ENCODE data around the gene TINCR.

Gene TINCR

GRCh38 chr19:5591476-5591875 lies 23.7 kb upstream of the TINCR start:
- H3K4me2 ChIP-seq = no peak overlapping the region
- peaks cover 48 to 100% (median 97%) of the 10 kb centered on the region in 11 experiments for H4K20me1 ChIP-seq
- no peak overlapping the region for H3K4me3 ChIP-seq
- H3K36me3 ChIP-seq = peaks cover 99 to 100% (median 100%) of the 10 kb centered on the region in 11 experiments
- no peak overlapping the region for H3K9ac ChIP-seq
- peaks cover 13 to 42% (median 35%) of the 10 kb centered on the region in 10 experiments for H3K4me1 ChIP-seq
- TF ChIP-seq Cebpa-rat (IDR thresholded peaks at IDR 0.05) = no peak
- H3K27me3 ChIP-seq = no peaks in the 10 kb centered on the region
- H3K9me3 ChIP-seq (replicated peaks in 1 of 11) = no peaks in the 10 kb centered on the region
- H3K27ac ChIP-seq = no peak overlapping the region

- no peak overlapping the region for H3K27ac ChIP-seq
- H3K27me3 ChIP-seq = no peaks in the 10 kb centered on the region
- no peaks in the 10 kb centered on the region for H3K9me3 ChIP-seq (replicated peaks in 1 of 11)
- no peak overlapping the region for H3K4me2 ChIP-seq
- H3K4me3 ChIP-seq = no peak overlapping the region
- H3K4me1 ChIP-seq = peaks cover 19 to 42% (median 35%) of the 10 kb centered on the region in 10 experiments
- peaks cover 92 to 98% (median 94%) of the 10 kb centered on the region in 11 experiments for H3K36me3 ChIP-seq
- no peak for TF ChIP-seq Cebpa-rat (IDR thresholded peaks at IDR 0.05)
- H3K9ac ChIP-seq = no peak overlapping the region
- peaks cover 47 to 100% (median 97%) of the 10 kb centered on the region in 11 experiments for H4K20me1 ChIP-seq
These were observed 23.1 kb upstream of the TINCR start for GRCh38 chr19:5590865-5591154.

- H3K27me3 ChIP-seq = no peaks in the 10 kb centered on the region
- no peak overlapping the region for H3K27ac ChIP-seq
- no peak overlapping the region for H3K4me2 ChIP-seq
- peaks cover 87 to 93% (median 89%) of the 10 kb centered on the region in 11 experiments for H3K36me3 ChIP-seq
- H4K20me1 ChIP-seq = peaks cover 42 to 100% (median 97%) of the 10 kb centered on the region in 11 experiments
- H3K4me1 ChIP-seq = peaks cover 24 to 42% (median 35%) of the 10 kb centered on the region in 10 experiments
- H3K4me3 ChIP-seq = no peak overlapping the region
- no peaks in the 10 kb centered on the region for H3K9me3 ChIP-seq (replicated peaks in 1 of 11)
- TF ChIP-seq Cebpa-rat (IDR thresholded peaks at IDR 0.05) = no peak
- no peak overlapping the region; a peak in 1 of 22 replicates for H3K9ac ChIP-seq
These were observed 22.6 kb upstream of the TINCR start for GRCh38 chr19:5590151-5590864.

GRCh38 chr19:5588906-5589676 lies 21.3 kb upstream of the TINCR start:
- Histone ChIP-seq H3K4me3 (no peak overlapping the region), H3K27me3 (no peaks in the 10 kb centered on the region), H3K9ac (peak overlapping the region in 1 of 11 experiments; percentile 5; a peak in 1 of 22 replicates), H3K9me3 (replicated peaks in 1 of 11) (no peaks in the 10 kb centered on the region), H3K4me2 (no peak overlapping the region), H3K4me1 (peaks cover 27 to 48% (median 39%) of the 10 kb centered on the region in 10 experiments), H3K36me3 (peaks cover 75 to 87% (median 81%) of the 10 kb centered on the region in 11 experiments), H3K27ac (no peak overlapping the region), H4K20me1 (peaks cover 30 to 100% (median 90%) of the 10 kb centered on the region in 11 experiments)
- TF ChIP-seq Cebpa-rat (IDR thresholded peaks at IDR 0.05) = no peak

- Histone ChIP-seq H4K20me1 (peaks cover 25 to 100% (median 88%) of the 10 kb centered on the region in 11 experiments), H3K36me3 (peaks cover 71 to 87% (median 80%) of the 10 kb centered on the region in 11 experiments), H3K4me1 (peaks cover 27 to 55% (median 45%) of the 10 kb centered on the region in 10 experiments), H3K27ac (no peak overlapping the region), H3K27me3 (no peaks in the 10 kb centered on the region), H3K4me2 (no peak overlapping the region), H3K9ac (no peak overlapping the region), H3K9me3 (replicated peaks in 1 of 11) (no peaks in the 10 kb centered on the region), H3K4me3 (no peak overlapping the region)
- no peak for TF ChIP-seq Cebpa-rat (IDR thresholded peaks at IDR 0.05)
These were observed 20.7 kb upstream of the TINCR start for GRCh38 chr19:5588441-5588840.

- H3K4me1 ChIP-seq = peaks cover 27 to 63% (median 53%) of the 10 kb centered on the region in 10 experiments
- no peaks in the 10 kb centered on the region for H3K27me3 ChIP-seq
- peak overlapping the region in 9 of 11 experiments; percentile 23 to 97 (median 86); a peak in 10 of 22 replicates for H3K4me2 ChIP-seq
- no peak for TF ChIP-seq Cebpa-rat (IDR thresholded peaks at IDR 0.05)
- no peak overlapping the region for H3K4me3 ChIP-seq
- no peaks in the 10 kb centered on the region for H3K9me3 ChIP-seq (replicated peaks in 1 of 11)
- H4K20me1 ChIP-seq = peaks cover 18 to 97% (median 82%) of the 10 kb centered on the region in 11 experiments
- H3K9ac ChIP-seq = no peak overlapping the region
- peaks cover 67 to 87% (median 75%) of the 10 kb centered on the region in 11 experiments for H3K36me3 ChIP-seq
- H3K27ac ChIP-seq = peak overlapping the region in 2 of 11 experiments; percentile 6 to 17; a peak in 1 of 22 replicates
These were observed 19.9 kb upstream of the TINCR start for GRCh38 chr19:5587661-5588060.

- Histone ChIP-seq H4K20me1 (peaks cover 18 to 97% (median 79%) of the 10 kb centered on the region in 11 experiments), H3K9ac (peak overlapping the region in 5 of 11 experiments; percentile 33 to 74 (median 67); a peak in 5 of 22 replicates), H3K4me3 (no peak overlapping the region), H3K9me3 (replicated peaks in 1 of 11) (no peaks in the 10 kb centered on the region), H3K27me3 (no peaks in the 10 kb centered on the region), H3K27ac (peak overlapping the region in 5 of 11 experiments; percentile 48 to 84 (median 76); a peak in 7 of 22 replicates), H3K4me2 (peak overlapping the region; percentile 78 to 97 (median 91); a peak in 21 of 22 replicates), H3K36me3 (peaks cover 61 to 87% (median 71%) of the 10 kb centered on the region in 11 experiments), H3K4me1 (peaks cover 27 to 69% (median 59%) of the 10 kb centered on the region in 10 experiments)
- no peak for TF ChIP-seq Cebpa-rat (IDR thresholded peaks at IDR 0.05)
These were observed 19.3 kb upstream of the TINCR start for GRCh38 chr19:5587071-5587455.

GRCh38 chr19:5586300-5587070 lies 18.7 kb upstream of the TINCR start:
- H3K4me2 ChIP-seq = peak overlapping the region; percentile 78 to 97 (median 91)
- peaks cover 27 to 74% (median 65%) of the 10 kb centered on the region in 10 experiments for H3K4me1 ChIP-seq
- TF ChIP-seq Cebpa-rat (IDR thresholded peaks at IDR 0.05) = no peak
- H3K9me3 ChIP-seq (replicated peaks in 1 of 11) = no peaks in the 10 kb centered on the region
- H3K4me3 ChIP-seq = peak overlapping the region in 7 of 10 experiments; percentile 7 to 43 (median 33); a peak in 11 of 20 replicates
- H4K20me1 ChIP-seq = peaks cover 18 to 97% (median 79%) of the 10 kb centered on the region in 11 experiments
- no peaks in the 10 kb centered on the region for H3K27me3 ChIP-seq
- H3K9ac ChIP-seq = peak overlapping the region; percentile 2 to 74 (median 53); a peak in 19 of 22 replicates
- peaks cover 55 to 87% (median 71%) of the 10 kb centered on the region in 11 experiments for H3K36me3 ChIP-seq
- peak overlapping the region in 8 of 11 experiments; percentile 46 to 84 (median 66); a peak in 15 of 22 replicates for H3K27ac ChIP-seq
